Spinal cord (tissue), 10 donors: ENCODE results near the gene GINM1. TPM values are rescaled to one million over a fixed set of nuclear protein-coding genes. Genes with fewer than 3 reads are reported as not detected.

ENCODE experiments used
- DNase-seq, 6 donors: peaks; one replicate each; pipeline versions ENCODE4 v3.0.0 to v3.0.0-alpha.2; 2013 to 2015; ENCODE audit warnings: low spot score in 6 of 6, low read depth in 4 of 6
- H3K27ac ChIP-seq: one replicate; pipeline ENCODE4 v1.5.1; 2013; ENCODE audit warnings: low read depth, low read length, control low read depth
- H3K27me3 ChIP-seq: one replicate; pipeline ENCODE4 v1.6.1; 2013; ENCODE audit warnings: low read length; ENCODE audit not compliant: control insufficient read depth, insufficient read depth
- H3K36me3 ChIP-seq: one replicate; pipeline ENCODE4 v1.6.1; 2013; ENCODE audit warnings: low read length; ENCODE audit not compliant: control insufficient read depth, insufficient read depth
- H3K4me1 ChIP-seq: one replicate; pipeline ENCODE4 v1.6.1; 2013; ENCODE audit warnings: low read length; ENCODE audit not compliant: control insufficient read depth, insufficient read depth
- H3K4me3 ChIP-seq: one replicate; pipeline ENCODE4 v1.5.1; 2013; ENCODE audit warnings: low read depth, low read length, control low read depth
- H3K9me3 ChIP-seq: one replicate; pipeline ENCODE4 v1.6.1; 2013; ENCODE audit warnings: low read length; ENCODE audit not compliant: control insufficient read depth, insufficient read depth
- WGBS: methylation state at CpG from one replicate; pipeline ENCODE4 v1.1.5; 2013; ENCODE audit warnings: missing lambda C conversion rate; ENCODE audit not compliant: insufficient coverage; 5-methylcytosine and 5-hydroxymethylcytosine counted together
- polyA plus RNA-seq, 2 donors: library from polyadenylated mRNA; unstranded; fragments of 120-200 nt; gene quantifications; one replicate each; pipeline ENCODE4 v1.2.1, GENCODE V29; 2013; ENCODE audit not compliant: insufficient read length in 2 of 2
- small RNA-seq: library from RNA; depleted of rRNA; stranded (forward); fragments of <200 nt; gene quantifications from one replicate; pipeline ENCODE3, GENCODE V24; 2014; ENCODE audit warnings: low replicate concordance
- total RNA-seq, 2 donors: library from RNA; depleted of rRNA in 1 of 2; stranded (reverse); fragments of 120-200 nt in 1 of 2; fragments of >200 nt in 1 of 2; gene quantifications; one replicate each; pipeline versions ENCODE4 v1.2.3 to v1.2.4, GENCODE V29; 2013 to 2014
- donor health status: healthy.

GINM1 gene
- total and polyA plus RNA-seq, 4 donors: 42.4 to 64.6 (median 56.9) TPM

GRCh38 chr6:149634315-149634714 is 68.1 kb downstream of the GINM1 start:
- no peak for DNase-seq
- H3K27ac ChIP-seq: no peak overlapping the region
- no peaks in the 10 kb centered on the region for H3K9me3 ChIP-seq
- H3K36me3 ChIP-seq: peaks cover 9% of the 10 kb centered on the region
- no CpG with 5 or more reads among the region's 1 CpG for WGBS
- H3K27me3 ChIP-seq: no peaks in the 10 kb centered on the region
- H3K4me1 ChIP-seq: no peaks in the 10 kb centered on the region
- no peak overlapping the region for H3K4me3 ChIP-seq

GRCh38 chr6:149636124-149636523 is 69.9 kb downstream of the GINM1 start:
- no peak overlapping the region for H3K27ac ChIP-seq
- no peak overlapping the region for H3K4me3 ChIP-seq
- no peaks in the 10 kb centered on the region for H3K27me3 ChIP-seq
- no peak for DNase-seq
- H3K4me1 ChIP-seq: no peaks in the 10 kb centered on the region
- H3K36me3 ChIP-seq: peaks cover 9% of the 10 kb centered on the region
- no CpG with 5 or more reads among the region's 2 CpGs for WGBS
- H3K9me3 ChIP-seq: no peaks in the 10 kb centered on the region

Small RNA genes within 50 kb of the gene (small RNA-seq; reads per million reads assigned to genes)
- gene RF00019 (not detected), gene RF00410 (not detected), gene RNU7-3P (not detected)

Other genes starting within 250 kb of the GINM1 start
- 10 to 100 TPM; 57.6 to 65.1 TPM for gene TAB2, start 248.7 kb upstream of the GINM1 start, total RNA-seq
- 10 to 100 TPM; 57.8 to 69.7 TPM for gene TAB2, start 248.7 kb upstream of the GINM1 start, polyA plus RNA-seq
- gene SUMO4, start 166.1 kb upstream of the GINM1 start, total RNA-seq: 1 to 10 TPM; 5.7 to 5.8 TPM
- gene SUMO4, start 166.1 kb upstream of the GINM1 start, polyA plus RNA-seq: 1 to 10 TPM in 1 of 2 donors, under 1 TPM in 1; 0.65 to 1.1 TPM
- 1 to 10 TPM in 1 of 2 donors, under 1 TPM in 1; 0.72 to 1.2 TPM for gene ZC3H12D, start 81.4 kb upstream of the GINM1 start, total RNA-seq
- gene ZC3H12D, start 81.4 kb upstream of the GINM1 start, polyA plus RNA-seq: under 1 TPM; 0.79 to 0.99 TPM
- gene PPIL4, start 20.3 kb upstream of the GINM1 start, total RNA-seq: 10 to 100 TPM; 45.5 to 52.5 TPM
- gene PPIL4, start 20.3 kb upstream of the GINM1 start, polyA plus RNA-seq: 10 to 100 TPM; 37.3 to 39.2 TPM
- gene KATNA1, start 82.3 kb downstream of the GINM1 start, total RNA-seq: 10 to 100 TPM; 18.3 to 25.0 TPM
- 10 to 100 TPM; 14.6 to 15.0 TPM for gene KATNA1, start 82.3 kb downstream of the GINM1 start, polyA plus RNA-seq
- gene LATS1, start 151.7 kb downstream of the GINM1 start, total RNA-seq: 10 to 100 TPM; 29.3 to 35.9 TPM
- 10 to 100 TPM; 18.6 to 22.0 TPM for gene LATS1, start 151.7 kb downstream of the GINM1 start, polyA plus RNA-seq
- 10 to 100 TPM; 23.4 to 28.1 TPM for gene NUP43, start 180.2 kb downstream of the GINM1 start, total RNA-seq
- 10 to 100 TPM; 29.4 to 34.2 TPM for gene NUP43, start 180.2 kb downstream of the GINM1 start, polyA plus RNA-seq
- 100 to 1,000 TPM in 1 of 2 donors, 10 to 100 TPM in 1; 84.4 to 173 TPM for gene PCMT1, start 183.4 kb downstream of the GINM1 start, total RNA-seq
- gene PCMT1, start 183.4 kb downstream of the GINM1 start, polyA plus RNA-seq: 100 to 1,000 TPM; 154 to 164 TPM